HG03469 (cell line): ENCODE results near the gene KIAA0825.
A peak's percentile ranks its signal among the peaks of the same experiment; 100 is the strongest.
"Not testable (repeated sequence)": the region's sequence is repeated elsewhere in the genome, so short reads cannot be mapped to it uniquely, and the experiment has no call there.

ENCODE experiments used
- ATAC-seq: cut with Tn5 transposase; IDR thresholded peaks from one replicate; pipeline ENCODE4 v1.9.1; 2021; ENCODE audit warnings: mild to moderate bottlenecking, moderate library complexity, moderate number of reproducible peaks; ENCODE audit not compliant: unreplicated experiment

Gene KIAA0825

GRCh38 chr5:94595281-94595840 is 23.0 kb downstream of the KIAA0825 start:
- ATAC-seq = no peak

DNA sequence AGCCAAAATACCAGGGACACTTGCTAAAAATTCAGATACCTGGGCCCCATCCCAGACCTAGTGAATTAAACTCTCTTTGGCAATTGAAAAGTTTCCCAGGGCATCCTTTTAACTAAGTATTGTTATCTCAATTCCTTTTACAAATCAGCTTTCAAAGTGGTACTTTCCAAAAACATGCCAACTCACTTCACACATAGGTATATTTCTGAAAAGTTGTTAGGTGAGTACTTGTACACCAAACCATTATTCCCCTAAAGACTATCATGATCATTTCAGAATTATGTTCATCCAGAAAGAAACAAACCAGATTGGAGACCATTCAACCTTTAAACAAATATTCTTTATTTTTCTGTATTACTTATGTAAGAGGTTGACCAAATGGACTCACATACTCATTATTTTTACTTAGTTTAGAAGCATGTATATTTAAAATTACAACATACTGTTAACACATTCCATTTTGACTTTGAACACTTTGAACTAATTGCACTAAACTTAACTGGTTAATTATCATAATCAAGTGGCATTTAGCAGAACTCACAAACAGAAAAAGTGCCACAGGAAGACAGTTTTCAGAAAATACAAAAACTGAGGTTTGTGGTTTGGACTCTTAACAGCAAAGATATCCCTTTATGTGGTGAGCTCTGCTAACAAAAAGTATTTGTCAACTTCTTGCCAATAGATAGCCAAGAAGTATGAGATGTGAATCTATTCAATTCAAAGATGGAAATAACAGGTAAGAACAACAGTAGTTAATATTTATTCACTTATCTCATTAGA is 40.7 kb downstream of the KIAA0825 start:
- peak; percentile 88 for ATAC-seq

GRCh38 chr5:94575196-94575595 is 43.2 kb downstream of the KIAA0825 start:
- no peak for ATAC-seq

GRCh38 chr5:94573349-94573748 is 45.1 kb downstream of the KIAA0825 start:
- not testable (repeated sequence) for ATAC-seq

DNA sequence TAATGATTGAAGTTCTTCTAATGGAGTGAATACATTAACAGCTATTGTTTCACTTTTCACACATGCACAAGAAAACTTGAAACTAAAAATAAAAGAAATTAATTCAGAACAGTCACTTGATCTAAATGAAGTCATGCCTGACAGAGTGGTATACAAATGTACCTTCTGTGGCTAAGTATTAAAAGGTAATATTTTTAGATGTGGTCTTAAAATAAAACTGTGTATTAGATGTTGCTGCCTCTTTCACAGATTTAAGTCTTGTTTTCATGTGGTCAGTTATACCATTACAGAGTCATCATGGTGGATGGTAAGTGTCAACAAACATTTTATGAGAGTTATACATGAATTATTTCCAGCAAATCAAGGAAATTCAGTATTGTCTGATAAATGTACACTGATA is 47.0 kb downstream of the KIAA0825 start:
- no peak for ATAC-seq

- ATAC-seq = no peak
Measured at GRCh38 chr5:94564812-94565211, 53.6 kb downstream of the KIAA0825 start.

- ATAC-seq = no peak
Measured at GRCh38 chr5:94562327-94562971, 56.0 kb downstream of the KIAA0825 start.

DNA sequence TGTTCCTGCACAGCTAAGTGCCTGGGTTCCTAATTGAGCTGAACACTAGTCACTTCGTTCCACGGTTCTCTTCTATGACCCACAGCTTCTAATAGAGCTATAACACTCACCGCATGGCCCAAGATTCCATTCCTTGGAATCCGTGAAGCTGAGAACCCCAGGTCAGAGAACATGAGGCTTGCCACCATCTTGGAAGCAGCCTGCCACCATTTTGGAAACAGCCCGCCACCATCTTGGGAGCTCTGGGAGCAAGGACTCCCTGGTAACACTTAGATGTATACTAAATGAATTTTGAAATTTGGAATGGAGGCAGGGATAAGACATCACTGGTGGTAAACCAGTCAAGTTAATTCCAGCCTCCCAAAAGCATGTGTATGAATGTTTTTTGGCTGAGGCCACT is 60.4 kb downstream of the KIAA0825 start:
- ATAC-seq = no peak

- ATAC-seq = no peak
Measured at GRCh38 chr5:94551858-94552257, 66.5 kb downstream of the KIAA0825 start.

DNA sequence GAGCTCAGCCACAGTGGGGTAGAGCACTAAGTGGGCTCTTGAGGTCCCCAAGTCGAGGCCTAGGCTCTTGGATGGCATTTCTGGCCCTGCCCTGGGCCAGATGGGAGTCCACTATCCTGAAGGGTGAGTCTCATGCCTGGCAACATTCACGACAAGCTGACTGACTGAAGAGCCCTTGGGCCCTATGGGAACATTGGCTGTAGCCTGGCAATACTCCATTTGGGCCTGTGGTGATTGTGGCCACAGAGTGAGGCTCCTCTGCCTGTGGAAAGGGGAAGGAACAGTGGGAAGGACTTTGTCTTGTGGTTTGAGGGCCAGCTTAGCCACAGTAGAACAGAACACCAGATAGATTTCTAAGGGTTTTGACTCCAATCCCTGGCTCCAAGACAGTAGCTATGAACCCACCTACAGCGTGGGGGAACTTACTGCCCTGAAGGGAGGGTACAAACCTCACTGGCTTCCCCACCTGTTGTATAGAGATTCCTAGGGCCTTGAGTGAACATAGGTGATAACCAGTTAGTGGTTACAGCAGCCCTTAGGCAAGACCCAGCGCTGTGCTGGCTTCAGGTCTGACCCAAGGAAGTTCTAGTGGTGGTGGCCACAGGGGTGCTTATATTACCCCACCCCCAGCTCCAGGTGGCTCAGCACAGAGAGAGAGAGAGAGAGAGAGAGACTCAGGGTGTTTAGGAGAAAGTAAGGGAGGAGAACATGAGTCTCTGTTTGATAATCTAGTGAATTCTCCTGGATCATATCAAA is 72.4 kb downstream of the KIAA0825 start:
- no peak for ATAC-seq

DNA sequence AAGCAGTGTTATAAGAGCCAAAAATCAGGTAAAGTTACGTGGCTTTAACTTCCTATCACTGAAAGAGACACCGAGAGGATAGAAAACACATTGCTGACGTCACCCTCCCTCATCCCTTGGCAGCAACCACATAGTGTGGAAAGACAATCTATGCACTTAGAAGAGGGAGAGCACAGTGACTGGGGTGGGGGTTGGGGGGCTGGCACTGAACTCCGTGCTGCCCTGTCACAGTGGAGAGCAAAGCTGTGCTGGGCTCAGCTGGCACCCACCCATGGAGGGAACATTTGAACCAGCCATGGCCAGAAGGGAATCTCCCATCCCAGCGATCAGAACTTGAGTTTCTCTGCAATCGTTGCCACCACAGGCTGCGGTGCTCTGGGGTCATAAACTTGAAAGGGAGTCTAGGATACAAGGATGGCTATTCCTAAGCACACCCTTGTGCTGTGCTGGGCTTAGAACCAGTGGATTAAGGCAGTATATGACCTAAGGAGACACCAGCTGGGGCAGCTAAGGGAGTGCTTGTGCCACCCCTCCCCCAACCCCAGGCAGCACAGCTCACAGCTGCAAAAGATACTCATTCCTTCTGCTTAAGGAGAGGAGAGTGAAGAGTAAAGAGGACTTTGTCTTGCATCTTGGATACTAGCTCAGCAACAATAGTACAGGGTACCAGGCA is 73.4 kb downstream of the KIAA0825 start:
- ATAC-seq = no peak

GRCh38 chr5:94544031-94544650 is 74.3 kb downstream of the KIAA0825 start:
- ATAC-seq = peak; percentile 85

GRCh38 chr5:94540856-94541494 is 77.4 kb downstream of the KIAA0825 start:
- ATAC-seq = no peak

DNA sequence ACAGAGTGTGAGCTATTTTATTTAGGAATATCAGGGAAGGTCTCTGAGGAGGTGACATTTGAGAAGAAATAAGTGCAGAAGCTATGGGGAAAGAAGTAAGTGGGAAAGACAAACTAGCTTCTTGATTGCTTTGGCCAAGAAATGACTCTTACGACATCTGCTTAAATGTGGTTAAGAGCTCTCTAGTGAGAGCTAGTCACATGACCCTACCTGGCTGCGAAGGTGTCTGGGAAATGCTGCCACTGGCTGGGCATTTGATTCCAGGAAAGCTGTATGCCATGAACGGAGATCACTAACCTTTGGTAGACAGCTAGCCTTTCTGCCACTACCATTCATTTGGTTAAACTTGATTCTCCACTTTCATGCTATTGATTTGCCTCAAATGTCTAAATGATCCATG is 80.1 kb downstream of the KIAA0825 start:
- no peak for ATAC-seq

GRCh38 chr5:94526706-94527105 is 91.7 kb downstream of the KIAA0825 start:
- no peak for ATAC-seq

DNA sequence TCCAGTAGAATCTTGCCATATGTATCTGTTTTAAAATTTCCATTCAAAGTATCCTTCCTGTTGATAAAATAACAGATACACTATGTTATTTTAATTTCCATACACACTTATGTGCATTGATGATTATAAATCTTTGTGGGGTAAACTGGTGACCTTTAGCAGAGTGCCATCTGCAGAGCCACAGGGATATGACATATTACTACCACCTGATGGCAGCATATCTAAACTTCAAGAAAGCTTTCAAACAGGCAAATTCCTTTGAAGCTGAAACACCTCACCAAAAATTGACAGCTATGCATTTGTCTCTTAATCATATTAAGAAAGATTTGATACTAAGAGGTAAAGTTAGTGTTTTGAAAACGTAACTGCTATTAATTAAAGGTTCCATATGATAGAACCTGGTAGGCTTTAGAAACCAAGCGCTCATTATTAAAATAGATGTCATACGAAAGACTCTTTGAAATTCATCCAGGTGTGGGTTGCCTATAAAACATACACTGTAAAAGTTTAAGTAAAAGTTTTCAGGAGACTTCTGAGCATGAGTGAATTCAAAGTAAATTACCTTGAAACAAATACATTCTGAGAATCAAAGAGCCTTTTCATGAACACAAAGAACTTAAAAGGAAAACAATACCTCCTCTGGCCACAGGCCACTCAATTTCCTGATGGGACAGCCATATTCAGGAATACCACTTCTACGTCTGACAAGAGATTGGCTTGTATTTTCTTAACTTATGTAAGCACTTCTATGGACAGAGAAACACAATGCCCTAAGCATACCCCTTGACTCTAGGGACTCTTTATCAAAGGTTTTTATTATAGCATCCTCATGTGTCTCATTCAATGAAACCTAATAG is 93.3 kb downstream of the KIAA0825 start:
- ATAC-seq = peak; percentile 69

- ATAC-seq = no peak
Measured at GRCh38 chr5:94523018-94523417, 95.4 kb downstream of the KIAA0825 start.

GRCh38 chr5:94522117-94522516 is 96.3 kb downstream of the KIAA0825 start:
- ATAC-seq = no peak
